Endothelial cell of umbilical vein (primary cell): Measurements from ENCODE around the gene ZNF701. TPM values are rescaled to one million over a fixed set of nuclear protein-coding genes. Genes with fewer than 3 reads are reported as not detected.
"Not testable (repeated sequence)": the region's sequence is repeated elsewhere in the genome, so short reads cannot be mapped to it uniquely, and the experiment has no call there.

Experiments
- BruUV-seq: library from RNA; stranded (reverse); fragments of 400-500 nt; replicated peaks from 2 replicates; lab custom pipeline; 2021; lab: Mats Ljungman, UMichigan
- CTCF ChIA-PET: fragments of 300-600, 350-600 bp; sonication (Branson Sonifier 250); formaldehyde crosslinking; loops from one replicate; lab custom pipeline; 2021; ENCODE audit warnings: antibody characterized with exemption, inconsistent platforms; lab: Charles Lee
- POLR2A ChIA-PET: fragments of 300-600, 350-600 bp; sonication (Branson Sonifier 250); formaldehyde crosslinking; loops from one replicate; lab custom pipeline; 2021; ENCODE audit warnings: antibody characterized with exemption, inconsistent platforms; lab: Charles Lee
- DNase-seq: peaks from one replicate; pipeline ENCODE4 v3.0.0-alpha.2; 2011; ENCODE audit warnings: low read depth, low spot score
- FAIRE-seq: peaks from 2 replicates; lab custom pipeline; 2011; peaks lifted over from hg19 to GRCh38; lab: Jason Lieb, UNC
- H2AFZ ChIP-seq: 2 replicates; pipeline ENCODE4 v1.6.0; 2012; ENCODE audit warnings: low read depth, low read length, control low read depth, inconsistent platforms
- H3K27ac ChIP-seq: 2 replicates; pipeline ENCODE4 v1.5.1; 2011; ENCODE audit warnings: low read depth, mild to moderate bottlenecking, control low read depth, low read length, moderate library complexity; ENCODE audit not compliant: insufficient read depth
- H3K27me3 ChIP-seq, 2 experiments: 2 replicates each; pipeline versions ENCODE4 v1.6.0 to v1.6.1; 2011; ENCODE audit warnings: low read length in 2 of 2, mixed read lengths in 1 of 2; ENCODE audit not compliant: control insufficient read depth in 2 of 2, insufficient read depth in 2 of 2
- H3K36me3 ChIP-seq, 2 experiments: 2 replicates in 1 of 2; 3 replicates in 1 of 2; pipeline ENCODE4 v1.5.1; 2011; ENCODE audit warnings: low read length in 2 of 2, mild to moderate bottlenecking in 1 of 2, moderate library complexity in 1 of 2; ENCODE audit not compliant: control insufficient read depth in 2 of 2, insufficient read depth in 2 of 2; ENCODE audit errors: extremely low read depth in 1 of 2
- H3K4me1 ChIP-seq: 3 replicates; pipeline ENCODE4 v1.5.1; 2011; ENCODE audit warnings: mild to moderate bottlenecking, low read length; ENCODE audit not compliant: control insufficient read depth, insufficient read depth; ENCODE audit errors: extremely low read depth
- H3K4me2 ChIP-seq: 2 replicates; pipeline ENCODE4 v1.6.1; 2011; ENCODE audit warnings: low read length, control low read depth, mixed read lengths; ENCODE audit not compliant: insufficient read depth
- H3K4me3 ChIP-seq, 3 experiments: fragments of 200-600 bp in 1 of 3; sonication (generic), shearing (Covaris generic) in 1 of 3; replicated peaks in 1 of 3; 2 replicates each; pipeline ENCODE4 v1.5.1; 2011 to 2016; ENCODE audit warnings: control low read depth in 3 of 3, low read length in 3 of 3, mild to moderate bottlenecking in 2 of 3, inconsistent platforms in 1 of 3, low read depth in 1 of 3, moderate library complexity in 1 of 3; ENCODE audit not compliant: insufficient read depth in 1 of 3
- H3K79me2 ChIP-seq: 2 replicates; pipeline ENCODE4 v1.6.0; 2012; ENCODE audit warnings: low read length, inconsistent platforms; ENCODE audit not compliant: control insufficient read depth, insufficient read depth
- H3K9ac ChIP-seq: replicated peaks from 2 replicates; pipeline ENCODE3; 2011; ENCODE audit warnings: low read length, control low read depth; ENCODE audit not compliant: insufficient read depth; ENCODE audit errors: extremely low read depth
- H3K9me1 ChIP-seq: replicated peaks from 3 replicates; pipeline ENCODE4 v1.6.0; 2011; ENCODE audit warnings: mild to moderate bottlenecking, low read length; ENCODE audit not compliant: control insufficient read depth, insufficient read depth; ENCODE audit errors: extremely low read depth
- H3K9me3 ChIP-seq: replicated peaks from 2 replicates; pipeline ENCODE4 v1.5.1; 2012; ENCODE audit warnings: low read length, inconsistent platforms; ENCODE audit not compliant: control insufficient read depth, insufficient read depth
- H4K20me1 ChIP-seq: replicated peaks from 2 replicates; pipeline ENCODE3; 2011; ENCODE audit warnings: mild to moderate bottlenecking, low read length; ENCODE audit not compliant: control insufficient read depth, insufficient read depth; ENCODE audit errors: extremely low read depth
- MAX ChIP-seq: IDR thresholded peaks from 2 replicates; pipeline ENCODE4 v1.6.1; 2011; ENCODE audit not compliant: insufficient read depth, insufficient read length
- MYC ChIP-seq: IDR thresholded peaks from one replicate; pipeline ENCODE4 v1.6.1; 2011; ENCODE audit warnings: mild to moderate bottlenecking, low read depth, low read length
- POLR2A ChIP-seq: IDR thresholded peaks from 2 replicates; pipeline ENCODE4 v1.6.1; 2012; ENCODE audit warnings: low read depth, mild to moderate bottlenecking, control low read depth, low read length
- dilution Hi-C: fragments of 300-500 bp; cut with MboI; formaldehyde crosslinking; loops from one replicate; pipeline ENCODE4 v1.15.0; 2019; ENCODE audit warnings: low sequenced_read_pairs; ENCODE audit not compliant: extremely low pct_ligation_motif_present
- intact Hi-C: fragments of 100-400 bp; cut with micrococcal nuclease; formaldehyde crosslinking; loops from one replicate; pipeline ENCODE4 v1.10.0; 2022
- polyA plus RNA-seq, 4 experiments: library from polyadenylated mRNA; depleted of rRNA in 3 of 4; stranded (reverse) in 3 of 4; unstranded in 1 of 4; fragments of >200 nt; gene quantifications; 2 replicates each; pipeline versions ENCODE4 v1.2.1 to v1.2.3, GENCODE V29; 2011 to 2012; ENCODE audit warnings: missing spikeins in 1 of 4
- total RNA-seq: library from RNA; stranded (reverse); gene quantifications from 2 replicates; pipeline ENCODE4 v1.2.3, GENCODE V29; 2021

The ZNF701 gene
- total and polyA plus RNA-seq, 2 donors (not counting 3 experiments of a cell fraction or from before 2014, with no cell fraction given), result 4.4 to 12.1 TPM

- BruUV-seq, H3K36me3 ChIP-seq, H4K20me1 ChIP-seq, POLR2A ChIA-PET, H3K9ac ChIP-seq, H3K9me1 ChIP-seq, DNase-seq, dilution Hi-C loops, intact Hi-C loops, H3K9me3 ChIP-seq, H3K79me2 ChIP-seq, FAIRE-seq, CTCF ChIA-PET, H3K27ac ChIP-seq, H3K4me1 ChIP-seq, H3K27me3 ChIP-seq: not testable (repeated sequence)
- H3K4me3 ChIP-seq, result peak overlapping the region in 2 of 3 experiments; percentile 27 to 48
- H2AFZ ChIP-seq, result peak overlapping the region; percentile 71
- peak overlapping the region; percentile 69 for H3K4me2 ChIP-seq
These were observed 468 bp upstream of the ZNF701 start for GRCh38 chr19:52569638-52569999.

GRCh38 chr19:52584736-52585440 lies 14.8 kb downstream of the ZNF701 start:
- H3K36me3 ChIP-seq, result peaks cover 10 to 13% of the 10 kb centered on the region in 2 experiments
- TF ChIP-seq MYC, result no peak
- TF ChIP-seq POLR2A, result no peak
- no peak for TF ChIP-seq MAX
- H3K4me3 ChIP-seq, result no peak overlapping the region
- ChIA-PET CTCF (no interaction called here), POLR2A (no interaction called here)
- dilution Hi-C loops (no loop called here), intact Hi-C loops (no loop called here)
- H4K20me1 ChIP-seq, result no peaks in the 10 kb centered on the region
- no peaks in the 10 kb centered on the region for H3K4me1 ChIP-seq
- no peak overlapping the region for H2AFZ ChIP-seq
- FAIRE-seq (no peak), DNase-seq (no peak)
- no peak overlapping the region for H3K27ac ChIP-seq
- no peak overlapping the region for H3K9ac ChIP-seq
- H3K27me3 ChIP-seq, result no peaks in the 10 kb centered on the region
- no peaks in the 10 kb centered on the region for H3K9me3 ChIP-seq
- H3K9me1 ChIP-seq, result no peaks in the 10 kb centered on the region
- no peak overlapping the region for H3K4me2 ChIP-seq
- H3K79me2 ChIP-seq, result no peaks in the 10 kb centered on the region
- BruUV-seq, result no TSS peak
